ENCODE measurements around the gene SPSB4.

The SPSB4 gene

GRCh38 chr3:141055136-141055535 is 4.0 kb downstream of the SPSB4 start:
- DNase-seq (ENCODE audit: low read depth), result no peak

DNA sequence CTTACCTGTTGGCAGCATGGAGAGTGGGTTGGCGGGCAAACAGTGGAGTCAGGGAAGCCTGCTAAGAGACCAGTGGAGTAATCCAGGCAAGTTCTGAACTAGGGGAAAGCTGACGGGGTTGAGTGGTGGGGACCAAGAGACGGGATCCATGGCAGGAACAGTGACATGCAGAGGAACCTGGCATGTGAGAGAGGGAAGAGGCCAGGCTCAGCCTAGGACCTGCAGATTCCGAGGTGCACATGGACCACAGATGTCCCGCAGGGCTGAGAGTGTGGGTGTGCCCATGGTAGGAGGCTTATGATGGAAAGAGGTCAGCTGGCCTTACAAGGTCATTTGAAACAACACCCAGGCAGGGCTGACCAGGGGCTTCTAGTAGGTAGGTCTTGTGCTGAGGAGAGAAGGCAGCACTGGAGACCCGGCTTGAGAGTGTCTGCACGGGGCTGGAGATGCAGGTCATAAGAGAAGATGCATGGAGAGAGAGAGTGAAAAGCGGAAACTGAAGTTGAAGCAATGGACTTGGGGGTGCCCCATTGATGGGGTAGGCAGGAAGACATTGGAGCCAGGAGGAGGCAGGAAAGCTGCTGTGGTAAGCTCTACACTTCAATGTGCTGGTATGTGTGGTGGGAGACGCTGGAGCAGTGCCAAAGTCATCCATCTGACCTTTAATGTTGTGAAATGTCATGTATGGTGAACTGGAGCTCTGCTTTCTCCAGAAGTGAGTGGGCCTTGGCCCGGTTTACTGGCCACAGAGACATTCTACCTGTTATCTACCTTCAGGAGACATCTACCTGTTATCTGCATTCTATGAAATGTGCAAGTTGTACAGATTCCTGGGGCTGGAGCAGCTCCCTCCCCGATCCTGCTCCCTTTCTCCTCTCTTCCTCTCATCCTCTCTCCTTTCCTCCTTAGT is 4.6 kb downstream of the SPSB4 start:
- DNase-seq (ENCODE audit: low read depth), result no peak

- DNase-seq (ENCODE audit: low read depth), result no peak
These were observed 5.6 kb downstream of the SPSB4 start for GRCh38 chr3:141056751-141057171.

DNA sequence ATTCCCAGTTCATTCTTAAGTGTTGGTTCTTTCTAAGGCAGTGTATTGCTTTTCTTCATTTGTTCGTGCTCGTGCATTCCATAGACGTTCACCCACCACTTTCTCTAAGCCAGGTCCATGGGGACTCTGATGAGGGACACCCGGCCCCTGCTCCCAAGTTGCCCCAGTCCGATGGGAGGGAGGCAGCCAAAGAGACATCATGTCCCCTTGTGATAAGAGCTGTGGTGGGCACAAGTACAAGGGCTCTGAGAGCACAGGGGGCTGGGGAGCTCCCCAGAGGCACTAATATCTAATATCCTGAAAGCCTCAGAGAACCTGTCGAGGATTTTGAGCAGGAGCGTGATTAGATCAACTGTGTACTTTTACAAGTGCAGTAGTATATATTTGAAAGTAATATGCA is 6.3 kb downstream of the SPSB4 start:
- no peak for DNase-seq (ENCODE audit: low read depth)

DNA sequence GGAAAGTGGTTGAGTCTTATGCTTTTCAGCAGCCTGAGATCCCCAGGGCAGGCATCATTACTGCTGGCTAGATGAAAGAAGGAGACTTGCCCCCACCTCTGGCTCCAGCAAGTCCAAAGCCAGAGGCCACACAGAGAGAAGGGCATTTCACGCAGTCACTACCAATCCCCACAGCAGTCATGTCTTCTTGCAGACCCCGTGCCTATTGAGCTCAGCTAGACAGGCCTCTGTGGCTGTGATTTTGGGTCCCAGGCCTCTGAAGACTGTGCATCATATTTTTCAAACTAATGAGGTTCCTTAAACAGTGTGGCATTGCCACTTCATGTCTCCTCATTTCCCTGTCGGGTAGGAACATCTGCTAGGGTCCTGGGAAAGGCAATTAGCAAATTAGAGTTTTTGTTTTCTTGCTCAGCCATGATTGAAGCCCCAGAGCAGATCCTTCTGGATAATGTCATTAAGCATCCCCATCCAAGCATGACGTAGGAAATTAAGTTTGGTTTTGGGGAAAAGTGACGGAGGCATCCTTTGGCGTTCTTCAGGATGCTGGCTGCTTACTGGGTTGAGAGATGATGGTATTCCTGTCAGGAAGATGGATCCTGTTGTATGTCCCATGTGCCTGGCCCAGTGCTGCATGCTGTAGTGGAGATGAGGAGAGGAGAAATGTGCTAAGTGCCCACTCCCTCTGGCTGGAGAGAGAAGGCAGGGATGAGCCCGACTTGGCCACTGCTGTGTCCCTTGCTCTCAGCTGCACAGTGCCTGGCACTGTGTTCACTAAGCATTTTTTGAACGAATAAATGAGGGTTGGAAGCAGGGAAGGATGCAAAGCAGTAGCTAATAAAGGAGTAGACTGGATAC is 7.0 kb downstream of the SPSB4 start:
- no peak for DNase-seq (ENCODE audit: low read depth)

DNA sequence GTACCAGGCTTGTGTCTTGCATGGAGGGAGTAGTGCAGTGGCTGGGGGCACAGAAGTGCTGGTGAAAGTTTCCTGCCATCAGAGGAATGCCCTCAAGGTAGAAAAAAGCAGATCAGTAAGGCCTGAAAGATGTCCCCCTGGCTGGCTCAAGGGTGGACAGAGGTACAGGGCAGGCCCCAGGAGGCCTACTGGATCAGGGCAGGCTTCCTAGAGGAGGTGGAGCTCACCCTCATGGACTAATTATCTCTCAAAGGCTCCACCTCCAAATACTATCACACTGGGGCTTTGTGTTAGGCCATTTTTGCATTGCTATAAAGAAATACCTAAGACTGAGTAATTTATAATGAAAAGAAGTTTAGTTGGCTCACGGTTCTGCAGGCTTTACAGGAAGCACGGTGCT is 7.8 kb downstream of the SPSB4 start:
- DNase-seq (ENCODE audit: low read depth), result no peak

DNA sequence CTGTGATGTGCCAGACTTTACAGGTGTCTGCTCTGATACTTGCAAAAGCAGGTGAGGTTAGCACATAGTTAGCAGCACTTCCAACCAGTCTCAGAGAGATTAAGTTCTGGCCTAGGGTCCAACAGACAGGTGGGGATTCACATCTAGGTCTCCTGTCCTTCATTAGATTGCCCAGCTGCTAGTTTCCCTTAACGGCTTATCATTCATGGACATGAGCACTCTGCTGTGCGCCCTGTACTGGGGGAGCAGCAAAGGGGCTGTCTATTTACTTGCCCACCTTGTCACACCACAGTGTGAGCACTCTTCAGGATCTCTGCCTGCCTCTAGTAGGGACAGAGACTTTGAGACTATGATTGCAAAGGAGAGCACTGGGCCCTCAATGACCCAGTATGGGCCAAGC is 8.7 kb downstream of the SPSB4 start:
- DNase-seq (ENCODE audit: low read depth), result no peak

DNA sequence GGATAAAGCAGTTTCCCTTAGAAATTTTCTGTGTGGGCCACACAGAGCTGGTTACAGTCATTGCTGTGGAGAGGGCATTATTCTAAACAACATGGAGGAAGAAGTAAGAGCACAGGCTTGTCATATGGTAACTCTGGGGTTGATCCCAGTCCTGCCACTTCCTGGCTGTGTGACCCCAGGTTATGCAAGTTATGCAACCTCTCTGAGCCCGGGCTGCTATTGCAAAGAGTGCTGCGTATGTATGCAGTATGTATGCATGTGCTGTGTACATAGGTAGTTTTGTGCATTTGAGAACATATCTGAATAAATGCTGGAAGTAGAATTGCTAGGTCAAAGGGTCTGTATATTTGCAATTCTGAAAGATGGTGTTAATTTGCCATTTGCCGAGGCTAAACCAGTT is 9.2 kb downstream of the SPSB4 start:
- no peak for DNase-seq (ENCODE audit: low read depth)

- no peak for DNase-seq (ENCODE audit: low read depth)
These were observed 12.7 kb downstream of the SPSB4 start for GRCh38 chr3:141063831-141064230.

GRCh38 chr3:141064255-141064926 is 13.2 kb downstream of the SPSB4 start:
- no peak for DNase-seq (ENCODE audit: low read depth)

DNA sequence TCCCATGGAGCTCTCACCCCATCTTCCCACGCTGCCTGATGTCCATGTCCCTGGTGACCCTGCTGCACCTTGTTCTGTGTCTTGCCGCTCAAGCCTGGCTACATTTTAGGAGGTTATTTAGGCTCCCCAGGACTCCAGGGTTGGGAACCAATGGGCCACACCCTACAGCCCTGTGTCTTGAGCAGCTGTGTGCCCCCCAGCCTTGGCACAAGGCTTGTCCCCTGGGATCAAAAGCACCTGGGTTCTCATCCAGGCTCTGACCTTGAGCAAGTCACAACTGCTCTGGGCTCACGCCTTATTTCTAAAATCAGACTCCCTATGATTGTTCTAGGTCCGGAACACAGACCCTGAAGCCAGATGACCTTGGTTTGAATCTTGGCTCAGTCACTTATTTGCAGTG is 14.1 kb downstream of the SPSB4 start:
- no peak for DNase-seq (ENCODE audit: low read depth)

- no peak for DNase-seq (ENCODE audit: low read depth)
These were observed 15.0 kb downstream of the SPSB4 start for GRCh38 chr3:141065841-141066805.

DNA sequence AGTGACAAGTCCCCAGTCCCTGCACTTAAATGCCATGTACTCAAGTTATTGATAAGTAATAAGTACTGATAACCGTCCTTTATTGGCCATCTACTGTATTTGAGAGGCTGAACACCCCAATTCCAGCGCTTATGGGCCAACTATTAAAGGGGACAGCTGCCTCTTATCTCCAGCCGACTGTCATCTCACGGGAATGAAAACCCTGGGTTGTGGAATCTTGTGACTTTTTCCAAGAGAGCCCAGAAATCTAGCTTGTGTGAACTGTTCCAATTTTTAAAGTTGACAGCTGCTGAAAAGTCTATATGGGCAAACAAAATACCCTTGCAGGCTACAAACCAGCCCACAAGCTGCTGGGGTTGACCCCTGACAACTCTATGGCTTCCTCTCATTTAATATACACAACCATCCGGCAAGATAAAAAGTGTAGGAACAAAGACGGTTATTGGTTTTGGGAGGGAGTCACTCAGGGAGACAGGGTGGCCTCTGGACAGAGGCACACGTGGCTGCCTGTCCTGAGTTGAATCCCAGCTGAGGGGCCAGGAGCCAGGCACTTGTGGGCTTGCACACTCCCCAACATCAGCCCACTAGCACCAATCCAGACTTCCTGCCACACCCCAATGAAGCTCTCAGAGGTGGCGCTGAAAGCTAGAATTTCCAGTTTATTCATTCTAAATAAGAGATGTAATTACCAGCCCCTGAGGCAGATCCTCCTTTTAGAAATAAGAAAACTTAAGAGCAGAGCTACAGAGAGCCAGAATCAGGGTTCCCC is 16.2 kb downstream of the SPSB4 start:
- no peak for DNase-seq (ENCODE audit: low read depth)

GRCh38 chr3:141070229-141070628 is 19.1 kb downstream of the SPSB4 start:
- DNase-seq (ENCODE audit: low read depth), result no peak

DNA sequence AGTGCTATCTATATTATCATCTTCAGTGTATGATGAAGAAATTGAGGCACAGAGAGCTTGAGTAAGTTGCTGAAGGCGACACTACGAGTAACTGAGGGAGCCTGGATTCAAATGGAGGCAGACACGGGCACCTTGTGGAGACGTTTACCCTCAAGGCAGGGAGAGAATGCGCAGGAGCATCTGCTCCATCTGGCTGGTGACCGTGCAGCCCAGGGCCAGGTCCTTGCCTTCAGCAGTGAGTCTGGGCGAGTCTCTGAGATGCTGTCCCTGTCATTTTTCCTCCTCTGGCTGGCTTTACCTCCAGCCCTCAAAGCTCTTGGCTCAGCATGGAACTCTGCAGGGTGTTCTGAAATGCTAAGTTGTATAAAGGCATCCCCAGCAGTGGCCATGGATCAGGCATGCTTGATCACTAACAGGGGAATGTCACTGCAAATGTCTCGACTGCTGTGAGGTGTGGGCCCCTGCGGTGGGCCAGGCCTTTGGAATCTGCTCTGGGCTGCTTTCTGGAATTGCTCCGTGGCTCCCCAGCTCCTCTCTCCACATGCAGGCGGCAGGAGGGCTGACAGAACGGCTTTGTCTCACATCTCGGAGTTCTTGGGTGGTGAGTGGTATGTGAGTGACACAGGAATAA is 19.7 kb downstream of the SPSB4 start:
- DNase-seq (ENCODE audit: low read depth), result no peak

DNA sequence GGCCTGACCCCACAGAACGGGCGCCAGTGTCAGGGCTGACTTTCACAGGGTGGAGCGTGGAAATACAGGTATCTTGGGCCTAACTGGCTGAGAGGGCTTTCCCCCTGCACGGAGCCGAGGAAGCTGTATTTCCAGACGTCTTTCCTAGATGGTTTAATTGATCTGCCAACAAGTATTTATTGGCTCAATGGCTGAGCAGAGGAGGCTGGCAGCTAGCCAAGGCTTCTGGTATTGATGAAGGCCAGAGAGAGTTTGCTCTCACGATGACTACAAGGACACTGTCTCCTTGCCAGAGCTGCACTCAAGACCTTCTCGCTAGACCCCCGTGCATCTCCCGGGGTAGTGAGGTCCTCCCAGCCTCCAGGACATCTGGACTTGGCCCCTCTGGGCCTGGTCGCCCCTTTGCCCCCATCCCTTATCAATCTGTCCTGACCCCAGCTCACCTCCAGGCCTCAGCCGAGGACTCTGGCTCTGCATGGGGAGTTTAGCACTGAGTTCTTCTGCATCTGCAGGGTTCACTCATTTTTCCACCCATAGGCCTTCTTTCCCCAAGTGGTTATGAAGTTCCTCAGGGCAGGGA is 20.6 kb downstream of the SPSB4 start:
- DNase-seq (ENCODE audit: low read depth), result no peak

- DNase-seq (ENCODE audit: low read depth), result no peak
These were observed 21.8 kb downstream of the SPSB4 start for GRCh38 chr3:141072950-141073349.

DNA sequence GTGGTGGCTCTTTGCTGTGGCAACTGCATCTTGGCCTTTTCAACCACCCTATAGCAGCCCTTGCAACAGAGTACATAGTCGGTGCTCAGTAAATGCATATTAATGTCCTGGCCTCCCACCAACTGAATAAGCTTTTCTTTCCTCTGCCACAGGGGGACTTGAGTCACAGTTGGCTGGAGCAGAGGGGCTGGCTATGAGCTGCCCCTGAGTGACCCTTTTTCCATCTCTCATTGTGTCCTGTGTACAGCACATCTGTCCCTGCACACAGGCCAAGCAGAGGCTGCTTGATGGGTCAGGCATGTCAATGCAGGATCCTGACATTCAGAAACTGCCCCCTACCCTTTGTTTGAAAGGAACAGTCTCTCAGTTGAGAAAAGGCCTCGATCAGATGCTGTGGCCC is 22.4 kb downstream of the SPSB4 start:
- no peak for DNase-seq (ENCODE audit: low read depth)

GRCh38 chr3:141074529-141074928 is 23.4 kb downstream of the SPSB4 start:
- DNase-seq (ENCODE audit: low read depth), result no peak

Measured in activated T-helper 1 cell treated with Interleukin-2 at 50 U/mL for 16 hours (primary cell).